Kidney (tissue), 14 donors: ENCODE results near the gene SCYGR4. TPM values are rescaled to one million over a fixed set of nuclear protein-coding genes. Genes with fewer than 3 reads are reported as not detected.

Experiments used
- DNase-seq, 5 donors: peaks; one replicate each; pipeline ENCODE4 v3.0.0-alpha.2; 2013 to 2020
- FAIRE-seq: peaks from 2 replicates; lab custom pipeline; 2012; peaks lifted over from hg19 to GRCh38; lab: Jason Lieb, UNC
- H3K27ac ChIP-seq, 2 donors: one replicate each; pipeline ENCODE4 v1.7.0; 2013; ENCODE audit warnings: low read depth in 2 of 2, low read length in 2 of 2, inconsistent platforms in 1 of 2
- H3K27me3 ChIP-seq: one replicate; pipeline ENCODE4 v1.7.1; 2013; ENCODE audit warnings: low read length, inconsistent platforms; ENCODE audit not compliant: control insufficient read depth, insufficient read depth
- H3K36me3 ChIP-seq, 3 donors: one replicate each; pipeline versions ENCODE4 v1.7.0 to v1.7.1; 2013; ENCODE audit warnings: low read length in 3 of 3, control low read depth in 1 of 3, inconsistent platforms in 1 of 3; ENCODE audit not compliant: insufficient read depth in 3 of 3, control insufficient read depth in 2 of 3
- H3K4me1 ChIP-seq, 3 donors: one replicate each; pipeline versions ENCODE4 v1.7.0 to v1.7.1; 2013; ENCODE audit warnings: low read length in 3 of 3, inconsistent platforms in 1 of 3, low read depth in 1 of 3; ENCODE audit not compliant: control insufficient read depth in 2 of 3, insufficient read depth in 2 of 3
- H3K4me3 ChIP-seq, 3 donors: one replicate each; pipeline versions ENCODE4 v1.7.0 to v1.8.1; 2013; ENCODE audit warnings: low read length in 3 of 3, control low read depth in 1 of 3, inconsistent platforms in 1 of 3
- H3K9ac ChIP-seq, 3 donors: one replicate each; pipeline versions ENCODE4 v1.7.0 to v1.7.1; 2013; ENCODE audit warnings: low read length in 3 of 3, control low read depth in 1 of 3, inconsistent platforms in 1 of 3
- H3K9me3 ChIP-seq, 3 donors: one replicate each; pipeline versions ENCODE4 v1.7.0 to v1.7.1; 2013; ENCODE audit warnings: low read length in 3 of 3, control low read depth in 1 of 3, inconsistent platforms in 1 of 3; ENCODE audit not compliant: control insufficient read depth in 2 of 3, insufficient read depth in 1 of 3
- CTCF ChIP-seq: IDR thresholded peaks from 3 replicates; pipeline ENCODE4 v1.5.1; 2012; ENCODE audit warnings: mild to moderate bottlenecking, moderate library complexity, borderline replicate concordance; ENCODE audit not compliant: insufficient read depth; ENCODE audit errors: extremely low read depth
- intact Hi-C: fragments of 100-400 bp; cut with DNase I; formaldehyde crosslinking; loops from one replicate; pipeline ENCODE4 v1.11.1; 2022
- polyA plus RNA-seq: library from polyadenylated mRNA; stranded (reverse); fragments of 350-450 nt; fragmentation: Illumina TruSeq; extraction: RNeasy Lipid Tissue Mini Kit (QIAGEN cat#74804); gene quantifications from one replicate; pipeline ENCODE4 v1.2.3, GENCODE V29; 2014; ENCODE audit warnings: low read depth, low replicate concordance; ENCODE audit not compliant: insufficient read depth
- total RNA-seq: library from RNA; stranded (reverse); fragmentation: NEBNext Ultra II Directional; extraction: Animal tissue kit (Norgen Biotek cat#: 25700); gene quantifications from one replicate; pipeline ENCODE4 v1.2.1, GENCODE V29; 2021
- donor health status: control.
- donor health status: control.
- donor health status: control.
- donor health status: control.
- donor health status: control.
- donor health status: DM: yes; HTN: yes; CAD: no.
- donor health status: Normal renal cell carcinoma (clear cell type).

SCYGR4 gene
- total and polyA plus RNA-seq, 2 donors from 2014 or later: not detected

- TF ChIP-seq CTCF: no peak
- no peak overlapping the region for H3K27ac ChIP-seq
- no peak for FAIRE-seq
- no peaks in the 10 kb centered on the region for H3K9me3 ChIP-seq
- no peaks in the 10 kb centered on the region for H3K36me3 ChIP-seq
- no peaks in the 10 kb centered on the region for H3K4me1 ChIP-seq
- no peak for DNase-seq
- H3K4me3 ChIP-seq: no peak overlapping the region
- H3K27me3 ChIP-seq: no peaks in the 10 kb centered on the region
- H3K9ac ChIP-seq: no peak overlapping the region
- intact Hi-C loops: no loop called here
These were observed 12.1 kb downstream of the SCYGR4 start for GRCh38 chr2:227629435-227629834.

GRCh38 chr2:227630322-227630721 lies 13.0 kb downstream of the SCYGR4 start:
- no peaks in the 10 kb centered on the region for H3K36me3 ChIP-seq
- no peak for TF ChIP-seq CTCF
- no peak overlapping the region for H3K4me3 ChIP-seq
- DNase-seq (no peak), FAIRE-seq (no peak)
- no peaks in the 10 kb centered on the region for H3K9me3 ChIP-seq
- no peaks in the 10 kb centered on the region for H3K4me1 ChIP-seq
- H3K27me3 ChIP-seq: no peaks in the 10 kb centered on the region
- no peak overlapping the region for H3K9ac ChIP-seq
- intact Hi-C loops: no loop called here
- H3K27ac ChIP-seq: no peak overlapping the region

GRCh38 chr2:227632827-227633226 lies 15.5 kb downstream of the SCYGR4 start:
- no peak for TF ChIP-seq CTCF
- Histone ChIP-seq H3K27me3 (no peaks in the 10 kb centered on the region), H3K36me3 (no peaks in the 10 kb centered on the region), H3K4me3 (no peak overlapping the region), H3K4me1 (no peaks in the 10 kb centered on the region), H3K9ac (no peak overlapping the region), H3K9me3 (no peaks in the 10 kb centered on the region), H3K27ac (no peak overlapping the region)
- no peak for FAIRE-seq
- intact Hi-C loops: no loop called here
- DNase-seq: no peak

GRCh38 chr2:227634201-227634600 lies 16.9 kb downstream of the SCYGR4 start:
- Histone ChIP-seq H3K27me3 (no peaks in the 10 kb centered on the region), H3K36me3 (no peaks in the 10 kb centered on the region), H3K9me3 (no peaks in the 10 kb centered on the region), H3K9ac (no peak overlapping the region), H3K4me1 (no peaks in the 10 kb centered on the region), H3K4me3 (no peak overlapping the region), H3K27ac (no peak overlapping the region)
- DNase-seq (no peak), FAIRE-seq (no peak)
- intact Hi-C loops: no loop called here
- no peak for TF ChIP-seq CTCF
